H1 (cell line): ENCODE measurements around the gene NAGA. TPM values are rescaled to one million over a fixed set of nuclear protein-coding genes. Genes with fewer than 3 reads are reported as not detected.

ENCODE experiments used
- CTCF ChIA-PET: fragments of 300-600 bp; sonication (Branson Sonifier 250); formaldehyde crosslinking; loops from one replicate; lab custom pipeline; 2021; ENCODE audit not compliant: partially characterized antibody; lab: Charles Lee
- POLR2A ChIA-PET: fragments of 300-600 bp; sonication (Branson Sonifier 250); formaldehyde crosslinking; loops from one replicate; lab custom pipeline; 2021; ENCODE audit warnings: inconsistent platforms; ENCODE audit not compliant: partially characterized antibody; lab: Charles Lee
- DNase-seq, 2 experiments: peaks; one replicate each; pipeline versions ENCODE4 v3.0.0 to v3.0.0-alpha.2; 2010 to 2022; ENCODE audit warnings: low spot score in 2 of 2, low read depth in 1 of 2, mixed read lengths in 1 of 2
- FAIRE-seq: peaks from 2 replicates; lab custom pipeline; 2011; peaks lifted over from hg19 to GRCh38; lab: Jason Lieb, UNC
- H2AFZ ChIP-seq: 2 replicates; pipeline ENCODE4 v1.8.1; 2012; ENCODE audit warnings: low read length, inconsistent platforms
- H2AK5ac ChIP-seq: 2 replicates; pipeline ENCODE4 v1.6.1; 2013; ENCODE audit warnings: low read depth, low read length
- H2BK120ac ChIP-seq: replicated peaks from 2 replicates; pipeline ENCODE3; 2013; ENCODE audit warnings: low read depth, low read length, inconsistent platforms
- H2BK12ac ChIP-seq: 2 replicates; pipeline ENCODE4 v1.6.1; 2013; ENCODE audit warnings: low read depth, low read length
- H2BK15ac ChIP-seq: 2 replicates; pipeline ENCODE4 v1.6.1; 2013; ENCODE audit warnings: low read length
- H2BK20ac ChIP-seq: 2 replicates; pipeline ENCODE4 v1.6.1; 2013; ENCODE audit warnings: low read length
- H2BK5ac ChIP-seq: 2 replicates; pipeline ENCODE4 v1.6.1; 2013; ENCODE audit warnings: low read depth, low read length
- H3K14ac ChIP-seq: 2 replicates; pipeline ENCODE4 v1.6.1; 2013; ENCODE audit warnings: inconsistent platforms; ENCODE audit not compliant: insufficient read length
- H3K18ac ChIP-seq: 2 replicates; pipeline ENCODE4 v1.6.1; 2013; ENCODE audit warnings: low read length; ENCODE audit errors: extremely low read depth
- H3K23ac ChIP-seq: 2 replicates; pipeline ENCODE4 v1.6.1; 2013; ENCODE audit warnings: inconsistent platforms; ENCODE audit not compliant: insufficient read length
- H3K23me2 ChIP-seq: 2 replicates; pipeline ENCODE4 v1.6.1; 2013; ENCODE audit warnings: low read depth, low read length
- H3K27ac ChIP-seq: 2 replicates; pipeline ENCODE4 v1.6.1; 2011; ENCODE audit warnings: low read depth, low read length, inconsistent platforms
- H3K27me3 ChIP-seq, 4 experiments: replicated peaks in 1 of 4; 1 replicate in 1 of 4; 2 replicates in 3 of 4; pipeline versions ENCODE4 v1.6.1 to v1.8.1; 2011 to 2013; ENCODE audit warnings: low read length in 3 of 4, mild to moderate bottlenecking in 3 of 4, inconsistent platforms in 2 of 4, mixed read lengths in 2 of 4, moderate library complexity in 1 of 4; ENCODE audit not compliant: control insufficient read depth in 3 of 4, insufficient read depth in 3 of 4; ENCODE audit errors: extremely low read depth in 1 of 4
- H3K36me3 ChIP-seq, 4 experiments: 2 replicates each; pipeline versions ENCODE4 v1.6.1 to v1.8.1; 2011 to 2013; ENCODE audit warnings: mild to moderate bottlenecking in 4 of 4, low read length in 3 of 4, moderate library complexity in 2 of 4, control low read depth in 1 of 4, inconsistent platforms in 1 of 4; ENCODE audit not compliant: insufficient read depth in 4 of 4, control insufficient read depth in 2 of 4
- H3K4ac ChIP-seq: replicated peaks from 2 replicates; pipeline ENCODE3; 2013; ENCODE audit warnings: low read length, low read depth, mixed read lengths, inconsistent platforms; ENCODE audit not compliant: insufficient read length
- H3K4me1 ChIP-seq, 4 experiments: replicated peaks in 1 of 4; 1 replicate in 1 of 4; 2 replicates in 3 of 4; pipeline versions ENCODE4 v1.6.1 to v1.8.1; 2011 to 2013; ENCODE audit warnings: low read length in 3 of 4, inconsistent platforms in 2 of 4, mixed read lengths in 1 of 4; ENCODE audit not compliant: insufficient read depth in 4 of 4, control insufficient read depth in 3 of 4
- H3K4me2 ChIP-seq, 2 experiments: 2 replicates each; pipeline versions ENCODE4 v1.6.1 to v1.8.1; 2011 to 2013; ENCODE audit warnings: low read depth in 2 of 2, low read length in 2 of 2, control low read depth in 1 of 2, inconsistent platforms in 1 of 2, mild to moderate bottlenecking in 1 of 2; ENCODE audit not compliant: insufficient read depth in 1 of 2
- H3K4me3 ChIP-seq, 4 experiments: fragments of 200-600, 300-600 bp in 1 of 4; sonication (generic), shearing (Covaris generic), sonication (Bioruptor Twin) in 1 of 4; 2 replicates each; pipeline versions ENCODE4 v1.5.1 to v1.8.1; 2011 to 2016; ENCODE audit warnings: low read length in 4 of 4, low read depth in 3 of 4, control low read depth in 2 of 4, inconsistent platforms in 2 of 4, mild to moderate bottlenecking in 2 of 4, mixed read lengths in 1 of 4, moderate library complexity in 1 of 4; ENCODE audit not compliant: insufficient read depth in 2 of 4; ENCODE audit errors: extremely low read depth in 1 of 4
- H3K56ac ChIP-seq: replicated peaks from 2 replicates; pipeline ENCODE3; 2013; ENCODE audit warnings: low read depth, mild to moderate bottlenecking, mixed read lengths, low read length, inconsistent platforms; ENCODE audit not compliant: insufficient read length
- H3K79me1 ChIP-seq: 2 replicates; pipeline ENCODE4 v1.6.1; 2013; ENCODE audit warnings: low read depth, low read length, control low read depth
- H3K79me2 ChIP-seq, 2 experiments: 2 replicates each; pipeline versions ENCODE4 v1.6.1 to v1.8.1; 2012 to 2013; ENCODE audit warnings: low read length in 2 of 2, mild to moderate bottlenecking in 2 of 2, inconsistent platforms in 1 of 2; ENCODE audit not compliant: insufficient read depth in 2 of 2, control insufficient read depth in 1 of 2
- H3K9ac ChIP-seq, 4 experiments: replicated peaks in 1 of 4; 1 replicate in 1 of 4; 2 replicates in 3 of 4; pipeline versions ENCODE4 v1.6.1 to v1.8.1; 2011 to 2013; ENCODE audit warnings: low read depth in 3 of 4, low read length in 3 of 4, control low read depth in 2 of 4, mild to moderate bottlenecking in 2 of 4, moderate library complexity in 2 of 4, inconsistent platforms in 1 of 4; ENCODE audit errors: extremely low read depth in 1 of 4
- H3K9me3 ChIP-seq, 2 experiments: 2 replicates each; pipeline versions ENCODE4 v1.6.1 to v1.8.1; 2012 to 2013; ENCODE audit warnings: mild to moderate bottlenecking in 2 of 2, moderate library complexity in 2 of 2, control low read depth in 1 of 2, inconsistent platforms in 1 of 2, low read depth in 1 of 2, low read length in 1 of 2, mixed read lengths in 1 of 2; ENCODE audit not compliant: insufficient read depth in 2 of 2
- H4K20me1 ChIP-seq, 2 experiments: replicated peaks in 1 of 2; 2 replicates each; pipeline versions ENCODE3 to v1.8.1; 2011 to 2013; ENCODE audit warnings: inconsistent platforms in 2 of 2, low read length in 2 of 2, mild to moderate bottlenecking in 1 of 2; ENCODE audit not compliant: insufficient read depth in 2 of 2, control insufficient read depth in 1 of 2
- H4K5ac ChIP-seq: 2 replicates; pipeline ENCODE4 v1.6.1; 2013; ENCODE audit warnings: low read length, low read depth, mixed read lengths, inconsistent platforms; ENCODE audit not compliant: insufficient read length
- H4K8ac ChIP-seq: 2 replicates; pipeline ENCODE4 v1.8.0; 2013; ENCODE audit warnings: mild to moderate bottlenecking, moderate library complexity, low read length, inconsistent platforms; ENCODE audit not compliant: insufficient read depth; ENCODE audit errors: extremely low read depth
- H4K91ac ChIP-seq: replicated peaks from 2 replicates; pipeline ENCODE3; 2013; ENCODE audit warnings: low read length, mixed read lengths, inconsistent platforms; ENCODE audit not compliant: insufficient read length
- ATF3 ChIP-seq: IDR thresholded peaks from 2 replicates; pipeline ENCODE4 v1.6.1; 2011; ENCODE audit warnings: low read depth, mild to moderate bottlenecking, low read length; ENCODE audit not compliant: insufficient read depth
- CBX8 ChIP-seq: fragments of 300-800, 300-1000 bp; sonication (generic); IDR thresholded peaks from 2 replicates; pipeline ENCODE4 v1.7.1; 2016; ENCODE audit warnings: low read depth, low read length, borderline replicate concordance
- FOSL1 ChIP-seq: IDR thresholded peaks from 2 replicates; pipeline ENCODE4 v1.6.1; 2011; ENCODE audit warnings: mild to moderate bottlenecking, low read depth, low read length, moderate library complexity; ENCODE audit not compliant: insufficient read depth
- HDAC2 ChIP-seq, 2 experiments: fragments of 300-600 bp in 1 of 2; sonication (generic) in 1 of 2; IDR thresholded peaks; 2 replicates each; pipeline ENCODE4 v1.6.1; 2011 to 2012; ENCODE audit warnings: low read depth in 2 of 2, low read length in 2 of 2, mild to moderate bottlenecking in 2 of 2, moderate library complexity in 2 of 2, borderline replicate concordance in 1 of 2, inconsistent platforms in 1 of 2
- HDAC6 ChIP-seq: IDR thresholded peaks from one replicate; pipeline ENCODE4 v1.7.1; 2012; ENCODE audit warnings: low read depth, mild to moderate bottlenecking, inconsistent platforms, low read length, moderate library complexity
- JUND ChIP-seq: IDR thresholded peaks from 2 replicates; pipeline ENCODE4 v1.6.1; 2011; ENCODE audit warnings: mild to moderate bottlenecking, improper control_type of control experiment, low read length
- NANOG ChIP-seq: IDR thresholded peaks from 2 replicates; pipeline ENCODE4 v1.6.1; 2011; ENCODE audit warnings: low read length, low read depth, mild to moderate bottlenecking, inconsistent platforms; ENCODE audit not compliant: insufficient read depth, poor library complexity, severe bottlenecking
- NRF1 ChIP-seq: IDR thresholded peaks from 2 replicates; pipeline ENCODE4 v1.6.1; 2011; ENCODE audit warnings: mild to moderate bottlenecking, low read depth, low read length, improper control_type of control experiment
- POLR2AphosphoS5 ChIP-seq: IDR thresholded peaks from 2 replicates; pipeline ENCODE4 v1.6.1; 2011; ENCODE audit warnings: low read depth, low read length
- RAD21 ChIP-seq, 2 experiments: IDR thresholded peaks in 1 of 2; conservative IDR thresholded peaks in 1 of 2; 2 replicates each; pipeline ENCODE4 v1.6.1; 2011; ENCODE audit warnings: low read depth in 2 of 2, low read length in 2 of 2, improper control_type of control experiment in 1 of 2, inconsistent platforms in 1 of 2, mild to moderate bottlenecking in 1 of 2, moderate library complexity in 1 of 2
- RBBP5 ChIP-seq: IDR thresholded peaks from 2 replicates; pipeline ENCODE4 v1.7.1; 2012; ENCODE audit warnings: low read depth, mild to moderate bottlenecking, inconsistent platforms, low read length, moderate library complexity, borderline replicate concordance
- WGBS, 2 experiments: shearing (Covaris generic) in 1 of 2; methylation state at CpG; one replicate each; pipeline versions ENCODE4 v1.1.6 to v1.1.7; 2013 to 2015; ENCODE audit warnings: low lambda C conversion rate in 2 of 2, mixed read lengths in 2 of 2, inconsistent platforms in 1 of 2, low coverage in 1 of 2, missing lambda C conversion rate in 1 of 2; ENCODE audit not compliant: insufficient replicate concordance in 2 of 2, insufficient coverage in 1 of 2, insufficient read length in 1 of 2; ENCODE audit errors: extremely low coverage in 1 of 2, missing lambda C conversion rate in 1 of 2; 5-methylcytosine and 5-hydroxymethylcytosine counted together
- polyA plus RNA-seq, 7 experiments: library from polyadenylated mRNA; depleted of rRNA in 3 of 7; stranded (reverse) in 5 of 7; unstranded in 2 of 7; fragments of >200 nt in 5 of 7; fragments of 200-250 nt in 2 of 7; gene quantifications; 1 replicate in 5 of 7; 2 replicates in 1 of 7; 4 replicates in 1 of 7; pipeline versions ENCODE4 v1.2.1 to v1.2.3, GENCODE V29; 2011 to 2013; ENCODE audit warnings: missing spikeins in 2 of 7, mixed read lengths in 2 of 7
- total RNA-seq: library from RNA; stranded (reverse); fragmentation: NEBNext Ultra II Directional; extraction: Animal tissue kit (Norgen Biotek cat#: 25700); gene quantifications from 2 replicates; pipeline ENCODE4 v1.2.1, GENCODE V29; 2021

NAGA gene
- total and polyA plus RNA-seq, 2 of the 8 experiments (the other 6 are each of a cell fraction or from before 2014, with no cell fraction given) = 14.8 to 30.7 TPM

GRCh38 chr22:42083119-42083518 lies 12.5 kb upstream of the NAGA start:
- Histone ChIP-seq H3K9ac (0 out of 7 replicates have a peak overlapping the region, but pooled peaks of 1 of the 4 experiments have one; percentile 13), H2AFZ (no peak overlapping the region), H3K18ac (no peak overlapping the region), H2BK12ac (no peak overlapping the region), H4K8ac (no peak overlapping the region), H2BK5ac (no peak overlapping the region), H2BK15ac (no peak overlapping the region), H3K27me3 (no peaks in the 10 kb centered on the region), H3K56ac (no peak overlapping the region), H3K27ac (no peak overlapping the region), H3K4me2 (no peak overlapping the region), H4K5ac (no peak overlapping the region), H3K79me1 (peaks cover 3% of the 10 kb centered on the region; the same call in 1 of the 2 replicates), H3K23me2 (peaks cover 2% of the 10 kb centered on the region), H3K36me3 (peaks cover 7 to 31% (median 27%) of the 10 kb centered on the region in 4 experiments)
- POLR2A ChIA-PET = interaction anchor here (1.1 to 2.8 kb wide), 4 partner anchors 7 to 172 kb away, joined by 4 to 9 read pairs (median 4); partner anchors contain the start of gene NAGA
- DNase-seq = no peak
- TF ChIP-seq JUND (no peak), ATF3 (no peak), CBX8 (no peak), NANOG (no peak), POLR2AphosphoS5 (no peak), HDAC2 (IDR thresholded peaks at IDR 0.05; ENCODE audit: borderline replicate concordance in 1 of 2, low read depth in 2 of 2, low read length in 2 of 2) (no peak), RAD21 (IDR thresholded peaks at IDR 0.05 in 1 of 2, conservative IDR thresholded peaks at IDR 0.05 in 1 of 2; ENCODE audit: low read depth in 2 of 2, low read length in 2 of 2) (no peak), RBBP5 (no peak), NRF1 (no peak), HDAC6 (no peak), FOSL1 (no peak)
- TF ChIP-seq, all 59 proteins: peak for 0
- peaks cover 0 to 4% (median 1%) of the 10 kb centered on the region in 4 experiments; a peak in 3 of 7 replicates for H3K4me1 ChIP-seq
- no peaks in the 10 kb centered on the region for H3K9me3 ChIP-seq
- WGBS, 2 experiments = 94% methylated on average over 4 of the region's 4 CpGs; no CpG with 5 or more reads in 1 of the 2 experiments
- no peak overlapping the region for H2BK120ac ChIP-seq
- no peak overlapping the region for H3K14ac ChIP-seq
- no peak overlapping the region for H2BK20ac ChIP-seq
- peaks cover 0 to 12% of the 10 kb centered on the region in 2 experiments; a peak in 2 of 4 replicates for H3K79me2 ChIP-seq
- no peak overlapping the region for H2AK5ac ChIP-seq
- H4K20me1 ChIP-seq = peaks cover 0 to 2% of the 10 kb centered on the region in 2 experiments
- CTCF ChIA-PET = interaction anchor here (1.6 kb wide), 1 partner anchor 10 kb away, joined by 5 read pairs; no protein-coding TSS in a partner anchor
- H3K23ac ChIP-seq = no peak overlapping the region
- no peak overlapping the region for H3K4me3 ChIP-seq
- FAIRE-seq = no peak
- H4K91ac ChIP-seq = no peak overlapping the region
- no peak overlapping the region for H3K4ac ChIP-seq
